ENCODE measurements around the gene RBKS.

DNA sequence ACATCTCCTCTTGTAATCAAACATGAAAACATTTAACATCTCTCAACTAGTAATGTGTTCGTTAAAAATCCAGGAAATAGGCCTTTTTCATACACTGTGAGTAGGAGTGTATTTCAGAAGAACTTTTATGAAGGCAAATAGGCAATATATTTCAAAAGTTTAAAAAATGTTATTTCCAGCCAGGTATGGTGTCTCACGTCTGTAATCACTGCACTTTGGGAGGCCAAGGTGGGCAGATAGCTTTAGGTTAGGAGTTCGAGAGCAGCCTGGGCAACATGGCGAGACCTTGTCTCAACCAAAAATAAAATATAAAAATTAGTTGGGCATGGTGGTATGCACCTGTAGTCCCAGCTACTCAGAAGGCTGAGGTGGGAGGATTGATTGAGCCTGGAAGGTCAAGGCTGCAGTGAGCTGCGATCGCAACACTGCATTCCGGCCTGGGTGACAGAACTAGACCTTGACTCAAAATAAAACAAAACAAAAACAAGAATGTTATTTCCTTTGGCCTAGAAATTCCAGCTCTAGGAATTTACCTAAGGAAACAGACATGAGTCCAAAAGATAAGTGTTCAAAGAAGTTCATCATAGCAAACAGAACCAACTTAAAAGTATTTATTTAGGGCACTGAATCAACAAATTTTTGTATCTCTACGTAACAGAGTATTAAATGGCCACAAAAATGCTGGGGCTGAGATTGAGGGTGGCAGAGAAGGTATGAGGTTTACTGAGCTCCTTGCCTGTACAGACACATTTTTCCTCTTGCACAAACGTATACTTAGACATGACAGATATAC, 14.9 kb downstream of the RBKS start:
- TF ChIP-seq, protein P1, sequence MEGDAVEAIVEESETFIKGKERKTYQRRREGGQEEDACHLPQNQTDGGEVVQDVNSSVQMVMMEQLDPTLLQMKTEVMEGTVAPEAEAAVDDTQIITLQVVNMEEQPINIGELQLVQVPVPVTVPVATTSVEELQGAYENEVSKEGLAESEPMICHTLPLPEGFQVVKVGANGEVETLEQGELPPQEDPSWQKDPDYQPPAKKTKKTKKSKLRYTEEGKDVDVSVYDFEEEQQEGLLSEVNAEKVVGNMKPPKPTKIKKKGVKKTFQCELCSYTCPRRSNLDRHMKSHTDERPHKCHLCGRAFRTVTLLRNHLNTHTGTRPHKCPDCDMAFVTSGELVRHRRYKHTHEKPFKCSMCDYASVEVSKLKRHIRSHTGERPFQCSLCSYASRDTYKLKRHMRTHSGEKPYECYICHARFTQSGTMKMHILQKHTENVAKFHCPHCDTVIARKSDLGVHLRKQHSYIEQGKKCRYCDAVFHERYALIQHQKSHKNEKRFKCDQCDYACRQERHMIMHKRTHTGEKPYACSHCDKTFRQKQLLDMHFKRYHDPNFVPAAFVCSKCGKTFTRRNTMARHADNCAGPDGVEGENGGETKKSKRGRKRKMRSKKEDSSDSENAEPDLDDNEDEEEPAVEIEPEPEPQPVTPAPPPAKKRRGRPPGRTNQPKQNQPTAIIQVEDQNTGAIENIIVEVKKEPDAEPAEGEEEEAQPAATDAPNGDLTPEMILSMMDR (IDR thresholded peaks at IDR 0.05; ENCODE audit: insufficient read depth, low read length) = no peak
- TF ChIP-seq, protein P2, sequence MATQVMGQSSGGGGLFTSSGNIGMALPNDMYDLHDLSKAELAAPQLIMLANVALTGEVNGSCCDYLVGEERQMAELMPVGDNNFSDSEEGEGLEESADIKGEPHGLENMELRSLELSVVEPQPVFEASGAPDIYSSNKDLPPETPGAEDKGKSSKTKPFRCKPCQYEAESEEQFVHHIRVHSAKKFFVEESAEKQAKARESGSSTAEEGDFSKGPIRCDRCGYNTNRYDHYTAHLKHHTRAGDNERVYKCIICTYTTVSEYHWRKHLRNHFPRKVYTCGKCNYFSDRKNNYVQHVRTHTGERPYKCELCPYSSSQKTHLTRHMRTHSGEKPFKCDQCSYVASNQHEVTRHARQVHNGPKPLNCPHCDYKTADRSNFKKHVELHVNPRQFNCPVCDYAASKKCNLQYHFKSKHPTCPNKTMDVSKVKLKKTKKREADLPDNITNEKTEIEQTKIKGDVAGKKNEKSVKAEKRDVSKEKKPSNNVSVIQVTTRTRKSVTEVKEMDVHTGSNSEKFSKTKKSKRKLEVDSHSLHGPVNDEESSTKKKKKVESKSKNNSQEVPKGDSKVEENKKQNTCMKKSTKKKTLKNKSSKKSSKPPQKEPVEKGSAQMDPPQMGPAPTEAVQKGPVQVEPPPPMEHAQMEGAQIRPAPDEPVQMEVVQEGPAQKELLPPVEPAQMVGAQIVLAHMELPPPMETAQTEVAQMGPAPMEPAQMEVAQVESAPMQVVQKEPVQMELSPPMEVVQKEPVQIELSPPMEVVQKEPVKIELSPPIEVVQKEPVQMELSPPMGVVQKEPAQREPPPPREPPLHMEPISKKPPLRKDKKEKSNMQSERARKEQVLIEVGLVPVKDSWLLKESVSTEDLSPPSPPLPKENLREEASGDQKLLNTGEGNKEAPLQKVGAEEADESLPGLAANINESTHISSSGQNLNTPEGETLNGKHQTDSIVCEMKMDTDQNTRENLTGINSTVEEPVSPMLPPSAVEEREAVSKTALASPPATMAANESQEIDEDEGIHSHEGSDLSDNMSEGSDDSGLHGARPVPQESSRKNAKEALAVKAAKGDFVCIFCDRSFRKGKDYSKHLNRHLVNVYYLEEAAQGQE (IDR thresholded peaks at IDR 0.05; ENCODE audit: insufficient replicate concordance, low read depth) = no peak
- TF ChIP-seq GABPA (IDR thresholded peaks at IDR 0.05; ENCODE audit: low read depth) = no peak
- no peak for TF ChIP-seq POLR2AphosphoS5 (IDR thresholded peaks at IDR 0.05; ENCODE audit: low read depth)
- TF ChIP-seq SPI1 (IDR thresholded peaks at IDR 0.05; ENCODE audit: borderline replicate concordance, low read depth) = no peak

All from HL-60 (cell line).